ENCODE measurements around the gene SYPL1.

DNA sequence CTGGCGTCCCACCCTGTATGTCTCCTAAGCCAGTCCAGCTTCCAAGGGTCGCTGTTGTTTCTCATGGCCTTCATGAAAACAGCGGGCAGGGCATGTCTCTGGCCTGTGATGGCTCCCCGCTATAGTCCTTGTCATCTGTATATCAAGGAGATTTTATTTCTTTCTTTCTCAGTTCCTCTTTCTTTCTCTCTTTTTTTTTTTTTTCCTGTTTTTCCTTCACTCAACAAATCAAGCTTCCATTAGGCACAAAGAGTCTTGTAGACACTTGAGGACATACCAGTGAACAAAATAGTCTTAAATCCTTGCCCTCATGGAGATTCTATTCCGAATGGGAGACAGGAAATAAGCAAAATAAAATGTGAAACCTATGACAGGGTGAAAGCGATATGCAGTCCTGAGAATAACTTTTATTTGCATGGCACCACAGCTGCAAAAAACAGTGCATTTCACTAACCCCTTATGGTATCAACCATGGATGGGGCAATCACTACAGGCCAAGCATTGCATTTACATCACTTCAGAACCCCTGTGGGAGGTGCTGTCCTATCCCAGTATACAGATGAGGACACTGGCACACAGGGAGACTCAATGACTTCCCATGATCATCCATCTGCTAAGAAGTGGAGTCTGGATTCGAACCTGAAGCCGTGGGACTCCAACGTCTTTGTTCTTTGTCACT lies 50.7 kb downstream of the SYPL1 start:
- TF ChIP-seq, protein P1, sequence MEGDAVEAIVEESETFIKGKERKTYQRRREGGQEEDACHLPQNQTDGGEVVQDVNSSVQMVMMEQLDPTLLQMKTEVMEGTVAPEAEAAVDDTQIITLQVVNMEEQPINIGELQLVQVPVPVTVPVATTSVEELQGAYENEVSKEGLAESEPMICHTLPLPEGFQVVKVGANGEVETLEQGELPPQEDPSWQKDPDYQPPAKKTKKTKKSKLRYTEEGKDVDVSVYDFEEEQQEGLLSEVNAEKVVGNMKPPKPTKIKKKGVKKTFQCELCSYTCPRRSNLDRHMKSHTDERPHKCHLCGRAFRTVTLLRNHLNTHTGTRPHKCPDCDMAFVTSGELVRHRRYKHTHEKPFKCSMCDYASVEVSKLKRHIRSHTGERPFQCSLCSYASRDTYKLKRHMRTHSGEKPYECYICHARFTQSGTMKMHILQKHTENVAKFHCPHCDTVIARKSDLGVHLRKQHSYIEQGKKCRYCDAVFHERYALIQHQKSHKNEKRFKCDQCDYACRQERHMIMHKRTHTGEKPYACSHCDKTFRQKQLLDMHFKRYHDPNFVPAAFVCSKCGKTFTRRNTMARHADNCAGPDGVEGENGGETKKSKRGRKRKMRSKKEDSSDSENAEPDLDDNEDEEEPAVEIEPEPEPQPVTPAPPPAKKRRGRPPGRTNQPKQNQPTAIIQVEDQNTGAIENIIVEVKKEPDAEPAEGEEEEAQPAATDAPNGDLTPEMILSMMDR (IDR thresholded peaks at IDR 0.05), result no peak
- no peak for TF ChIP-seq ZFX (IDR thresholded peaks at IDR 0.05; ENCODE audit: borderline replicate concordance)
